KMS-11 (cell line): ENCODE measurements around the gene FBXW12.

Experiments used
- H2AFZ ChIP-seq: fragments of 200-600 bp; sonication (generic); 2 replicates; pipeline ENCODE4 v1.6.1; 2016; ENCODE audit warnings: antibody characterized with exemption, mixed run types, low read depth
- H3K27ac ChIP-seq: fragments of 200-600 bp; sonication (generic); 2 replicates; pipeline ENCODE4 v1.6.1; 2016; ENCODE audit warnings: mild to moderate bottlenecking, mixed run types
- H3K27me3 ChIP-seq: fragments of 200-600 bp; sonication (generic); 2 replicates; pipeline ENCODE4 v1.6.1; 2017; ENCODE audit warnings: mild to moderate bottlenecking, low read depth, mixed run types, moderate library complexity; ENCODE audit not compliant: insufficient read depth
- H3K36me3 ChIP-seq: fragments of 200-600 bp; sonication (generic); 2 replicates; pipeline ENCODE4 v1.6.1; 2017; ENCODE audit warnings: mild to moderate bottlenecking, mixed run types; ENCODE audit not compliant: insufficient read depth
- H3K4me1 ChIP-seq: fragments of 200-600 bp; sonication (generic); 2 replicates; pipeline ENCODE4 v1.6.1; 2016; ENCODE audit warnings: mild to moderate bottlenecking, low read depth, mixed run types; ENCODE audit not compliant: poor library complexity, severe bottlenecking
- H3K4me2 ChIP-seq: fragments of 200-600 bp; sonication (generic); 2 replicates; pipeline ENCODE4 v1.7.0; 2016; ENCODE audit warnings: mild to moderate bottlenecking, mixed run types
- H3K4me3 ChIP-seq: fragments of 200-600 bp; sonication (generic); IDR thresholded peaks from 2 replicates; pipeline ENCODE4 v1.6.1; 2017; ENCODE audit warnings: low read depth, low read length, mixed read lengths; ENCODE audit not compliant: insufficient read depth
- H3K79me2 ChIP-seq: fragments of 200-600 bp; sonication (generic); 2 replicates; pipeline ENCODE4 v1.6.1; 2016; ENCODE audit warnings: low read depth, mixed run types; ENCODE audit not compliant: insufficient read depth
- H3K9ac ChIP-seq: fragments of 200-600 bp; sonication (generic); 2 replicates; pipeline ENCODE4 v1.6.1; 2016; ENCODE audit warnings: mild to moderate bottlenecking, mixed run types
- H4K20me1 ChIP-seq: fragments of 200-600 bp; sonication (generic); 2 replicates; pipeline ENCODE4 v1.6.1; 2016; ENCODE audit warnings: mild to moderate bottlenecking, mixed run types; ENCODE audit not compliant: insufficient read depth
- TF ChIP-seq, protein P1 (sequence below): fragments of 200-600 bp; sonication (generic); conservative IDR thresholded peaks from 2 replicates; pipeline ENCODE4 v1.6.1; 2017; ENCODE audit warnings: low read depth, mild to moderate bottlenecking, antibody characterized with exemption, low read length, moderate library complexity, mixed read lengths

FBXW12 gene

DNA sequence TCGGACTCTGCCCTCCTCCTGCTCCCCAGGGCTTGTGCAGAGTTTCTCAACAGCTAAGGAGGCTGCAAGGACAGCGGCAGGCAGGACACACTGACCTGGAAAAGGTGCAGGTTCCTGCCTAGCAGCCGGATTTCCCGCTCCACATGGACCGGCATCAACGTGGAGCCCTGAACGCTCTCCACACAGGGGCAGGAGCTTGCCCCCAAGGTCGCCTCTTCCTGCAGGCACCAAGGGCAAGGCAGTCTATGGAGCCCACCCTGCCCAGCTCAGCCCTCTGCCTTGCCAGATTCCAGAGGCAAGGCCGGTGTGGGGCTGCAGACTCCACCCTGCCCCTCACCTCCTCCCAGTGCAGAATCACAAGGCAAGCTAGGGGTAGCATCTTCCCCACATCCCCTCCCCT lies 47.1 kb downstream of the FBXW12 start:
- Histone ChIP-seq H3K4me2 (no peak overlapping the region), H3K4me3 (no peak overlapping the region), H3K4me1 (no peaks in the 10 kb centered on the region), H3K27me3 (no peaks in the 10 kb centered on the region), H3K27ac (no peak overlapping the region), H3K9ac (no peak overlapping the region), H2AFZ (no peak overlapping the region), H4K20me1 (no peaks in the 10 kb centered on the region), H3K36me3 (no peaks in the 10 kb centered on the region), H3K79me2 (no peaks in the 10 kb centered on the region)
- TF ChIP-seq, protein P1, sequence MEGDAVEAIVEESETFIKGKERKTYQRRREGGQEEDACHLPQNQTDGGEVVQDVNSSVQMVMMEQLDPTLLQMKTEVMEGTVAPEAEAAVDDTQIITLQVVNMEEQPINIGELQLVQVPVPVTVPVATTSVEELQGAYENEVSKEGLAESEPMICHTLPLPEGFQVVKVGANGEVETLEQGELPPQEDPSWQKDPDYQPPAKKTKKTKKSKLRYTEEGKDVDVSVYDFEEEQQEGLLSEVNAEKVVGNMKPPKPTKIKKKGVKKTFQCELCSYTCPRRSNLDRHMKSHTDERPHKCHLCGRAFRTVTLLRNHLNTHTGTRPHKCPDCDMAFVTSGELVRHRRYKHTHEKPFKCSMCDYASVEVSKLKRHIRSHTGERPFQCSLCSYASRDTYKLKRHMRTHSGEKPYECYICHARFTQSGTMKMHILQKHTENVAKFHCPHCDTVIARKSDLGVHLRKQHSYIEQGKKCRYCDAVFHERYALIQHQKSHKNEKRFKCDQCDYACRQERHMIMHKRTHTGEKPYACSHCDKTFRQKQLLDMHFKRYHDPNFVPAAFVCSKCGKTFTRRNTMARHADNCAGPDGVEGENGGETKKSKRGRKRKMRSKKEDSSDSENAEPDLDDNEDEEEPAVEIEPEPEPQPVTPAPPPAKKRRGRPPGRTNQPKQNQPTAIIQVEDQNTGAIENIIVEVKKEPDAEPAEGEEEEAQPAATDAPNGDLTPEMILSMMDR, result no peak

DNA sequence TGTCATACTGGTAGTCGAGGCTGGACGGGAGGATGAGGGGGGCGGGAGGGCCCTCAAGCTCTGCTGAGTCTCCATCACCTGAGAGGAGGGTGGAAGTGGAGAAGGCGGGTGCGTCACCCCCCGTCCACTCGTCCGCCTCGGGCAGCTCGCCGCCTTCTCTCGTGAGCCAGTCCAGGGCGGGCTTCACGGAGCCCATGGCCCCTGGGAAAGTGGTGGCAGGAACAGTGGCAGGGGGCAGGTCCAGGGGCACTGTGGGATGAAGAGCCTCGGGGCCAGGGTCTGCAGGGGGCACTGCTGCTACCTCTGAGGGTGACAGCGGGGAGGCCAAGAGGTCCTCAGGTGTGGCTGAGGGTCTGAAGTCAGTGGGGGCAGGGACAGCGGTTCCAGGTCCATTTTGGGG lies 47.6 kb downstream of the FBXW12 start:
- Histone ChIP-seq H3K27ac (no peak overlapping the region), H3K79me2 (no peaks in the 10 kb centered on the region), H3K4me3 (no peak overlapping the region), H3K36me3 (no peaks in the 10 kb centered on the region), H4K20me1 (no peaks in the 10 kb centered on the region), H3K27me3 (no peaks in the 10 kb centered on the region), H3K9ac (no peak overlapping the region), H2AFZ (no peak overlapping the region), H3K4me2 (no peak overlapping the region), H3K4me1 (no peaks in the 10 kb centered on the region)
- TF ChIP-seq, protein P1, result no peak

DNA sequence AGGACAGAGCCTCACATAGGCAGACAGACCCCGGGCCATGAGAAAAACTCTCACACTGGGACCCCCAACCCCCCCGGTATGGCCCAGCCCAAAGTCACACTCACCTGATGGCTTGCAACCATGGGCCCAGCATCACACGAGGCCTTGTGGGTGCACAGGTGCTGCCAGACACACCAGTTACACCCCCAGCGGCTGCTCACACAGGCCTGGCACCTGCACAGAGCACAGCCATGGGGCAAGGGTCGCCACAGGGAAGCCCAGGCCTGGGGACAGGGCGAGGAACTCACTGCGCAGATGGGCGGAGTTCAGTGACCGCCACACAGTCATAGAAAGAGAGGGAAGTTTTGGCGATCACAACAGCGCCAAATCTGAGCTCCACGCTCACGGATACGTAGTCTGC lies 48.5 kb downstream of the FBXW12 start:
- Histone ChIP-seq H3K9ac (no peak overlapping the region), H3K36me3 (no peaks in the 10 kb centered on the region), H3K4me2 (no peak overlapping the region), H3K27me3 (no peaks in the 10 kb centered on the region), H4K20me1 (no peaks in the 10 kb centered on the region), H2AFZ (no peak overlapping the region), H3K27ac (no peak overlapping the region), H3K4me1 (no peaks in the 10 kb centered on the region), H3K79me2 (no peaks in the 10 kb centered on the region), H3K4me3 (no peak overlapping the region)
- TF ChIP-seq, protein P1, result no peak

DNA sequence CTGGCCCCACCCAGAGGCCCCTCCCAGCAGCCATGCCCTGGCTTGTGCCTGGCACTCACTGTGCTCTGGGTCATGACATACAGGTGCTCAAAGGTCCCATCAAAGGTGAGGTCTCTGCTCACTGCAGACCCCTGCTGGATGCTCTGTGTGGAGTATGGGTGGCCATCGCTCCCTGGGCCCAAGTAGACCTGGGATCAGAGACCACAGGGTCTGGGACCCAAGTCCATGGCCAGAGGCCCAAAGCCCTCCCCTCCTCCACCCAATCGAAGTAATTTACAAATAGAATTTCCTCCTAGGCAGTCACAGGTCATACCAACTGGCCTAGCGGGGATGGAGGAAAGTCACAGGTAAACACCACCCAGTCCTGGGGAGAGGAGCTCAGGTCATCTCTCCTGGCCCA lies 50.3 kb downstream of the FBXW12 start:
- Histone ChIP-seq H3K9ac (no peak overlapping the region), H3K27me3 (no peaks in the 10 kb centered on the region), H4K20me1 (no peaks in the 10 kb centered on the region), H3K36me3 (no peaks in the 10 kb centered on the region), H3K4me2 (no peak overlapping the region), H3K79me2 (no peaks in the 10 kb centered on the region), H2AFZ (no peak overlapping the region), H3K4me3 (no peak overlapping the region), H3K4me1 (no peaks in the 10 kb centered on the region), H3K27ac (no peak overlapping the region)
- TF ChIP-seq, protein P1, result no peak

DNA sequence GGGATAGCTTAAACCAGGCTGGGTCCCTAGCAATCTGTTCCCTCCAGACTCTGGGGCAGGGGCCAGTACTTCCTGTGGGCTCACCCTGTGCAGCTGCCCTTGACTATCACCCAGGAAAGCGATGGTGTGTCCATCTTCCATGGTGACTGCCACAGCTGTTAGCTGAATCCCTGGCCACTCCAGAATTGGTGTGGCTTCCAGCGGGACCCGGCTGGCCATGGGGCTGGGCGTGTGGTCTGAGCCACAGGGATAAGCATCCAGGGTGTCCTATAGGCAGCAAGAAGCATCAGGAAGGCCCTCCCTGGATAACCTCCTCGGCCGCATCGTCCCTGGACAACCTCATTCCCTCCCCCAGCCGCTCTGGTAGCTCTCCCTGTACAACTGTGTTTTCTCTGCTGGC lies 50.7 kb downstream of the FBXW12 start:
- H3K9ac ChIP-seq, result no peak overlapping the region
- no peaks in the 10 kb centered on the region for H3K79me2 ChIP-seq
- H3K4me3 ChIP-seq, result no peak overlapping the region
- H3K4me1 ChIP-seq, result no peaks in the 10 kb centered on the region
- no peak overlapping the region for H3K4me2 ChIP-seq
- H3K27ac ChIP-seq, result no peak overlapping the region
- no peak overlapping the region for H2AFZ ChIP-seq
- H3K27me3 ChIP-seq, result no peaks in the 10 kb centered on the region
- TF ChIP-seq, protein P1, result no peak
- H3K36me3 ChIP-seq, result no peaks in the 10 kb centered on the region
- H4K20me1 ChIP-seq, result no peaks in the 10 kb centered on the region
